Activated CD4-positive, CD25-positive, alpha-beta regulatory T cell treated with anti-CD3 and anti-CD28 coated beads, Interleukin-2, amount 50 U/mL, for 24 hours (primary cell): ENCODE data around the gene GPR143.
"Not testable (repeated sequence)": the region's sequence is repeated elsewhere in the genome, so short reads cannot be mapped to it uniquely, and the experiment has no call there.

ENCODE experiments used
- ATAC-seq, 2 donors: fragments of 150-1000 bp; cut with Tn5 transposase; one replicate each; pipeline ENCODE4 v1.10.0; 2021; ENCODE audit warnings: mild to moderate bottlenecking in 1 of 2, moderate library complexity in 1 of 2

Gene GPR143

GRCh38 chrX:9765737-9766097 is at the start of gene GPR143:
Gene GPR143 (minus strand): TSS chrX:9765847. CDS start chrX:9765817, 30 bp downstream.
- no peak for ATAC-seq

- ATAC-seq, result not testable (repeated sequence)
These were observed 45.4 kb upstream of the GPR143 start for GRCh38 chrX:9811086-9811485.

GRCh38 chrX:9809876-9810275 is 44.2 kb upstream of the GPR143 start:
- ATAC-seq, result not testable (repeated sequence)

GRCh38 chrX:9807355-9808182 is 41.9 kb upstream of the GPR143 start:
- ATAC-seq, result no peak

- ATAC-seq, result no peak
These were observed 40.3 kb upstream of the GPR143 start for GRCh38 chrX:9805956-9806355.

- ATAC-seq, result no peak
These were observed 38.8 kb upstream of the GPR143 start for GRCh38 chrX:9804444-9804843.

GRCh38 chrX:9802737-9803136 is 37.1 kb upstream of the GPR143 start:
- ATAC-seq, result no peak

- no peak for ATAC-seq
These were observed 32.0 kb upstream of the GPR143 start for GRCh38 chrX:9797384-9798360.

- no peak for ATAC-seq
These were observed 28.8 kb upstream of the GPR143 start for GRCh38 chrX:9794495-9794894.

- no peak for ATAC-seq
These were observed 25.2 kb upstream of the GPR143 start for GRCh38 chrX:9790866-9791265.

- ATAC-seq, result no peak
These were observed 23.9 kb upstream of the GPR143 start for GRCh38 chrX:9789555-9789954.

GRCh38 chrX:9788911-9789310 is 23.3 kb upstream of the GPR143 start:
- no peak for ATAC-seq

- ATAC-seq, result no peak
These were observed 21.4 kb upstream of the GPR143 start for GRCh38 chrX:9786798-9787635.

- ATAC-seq, result no peak
These were observed 20.5 kb upstream of the GPR143 start, which contains the start of gene SHROOM2 for GRCh38 chrX:9785944-9786797. Gene SHROOM2 (plus strand): TSS chrX:9786429. CDS start chrX:9786546, 117 bp downstream.

- ATAC-seq, result no peak
These were observed 19.8 kb upstream of the GPR143 start for GRCh38 chrX:9785254-9785943.

GRCh38 chrX:9784332-9784731 is 18.7 kb upstream of the GPR143 start:
- ATAC-seq, result no peak

GRCh38 chrX:9781941-9782340 is 16.3 kb upstream of the GPR143 start:
- ATAC-seq, result no peak

- ATAC-seq, result no peak
These were observed 10.3 kb upstream of the GPR143 start for GRCh38 chrX:9775930-9776329.

GRCh38 chrX:9772943-9773342 is 7.3 kb upstream of the GPR143 start:
- no peak for ATAC-seq

GRCh38 chrX:9770319-9770718 is 4.7 kb upstream of the GPR143 start:
- ATAC-seq, result no peak

- ATAC-seq, result not testable (repeated sequence)
These were observed 2.7 kb upstream of the GPR143 start for GRCh38 chrX:9768321-9768839.
